ENCODE measurements around the gene C4A. TPM values are rescaled to one million over a fixed set of nuclear protein-coding genes. Genes with fewer than 3 reads are reported as not detected.
"Not testable (repeated sequence)": the region's sequence is repeated elsewhere in the genome, so short reads cannot be mapped to it uniquely, and the experiment has no call there.

Gene C4A
- total RNA-seq, 2 donors from 2014 or later = 3.8 to 5.4 TPM

DNA sequence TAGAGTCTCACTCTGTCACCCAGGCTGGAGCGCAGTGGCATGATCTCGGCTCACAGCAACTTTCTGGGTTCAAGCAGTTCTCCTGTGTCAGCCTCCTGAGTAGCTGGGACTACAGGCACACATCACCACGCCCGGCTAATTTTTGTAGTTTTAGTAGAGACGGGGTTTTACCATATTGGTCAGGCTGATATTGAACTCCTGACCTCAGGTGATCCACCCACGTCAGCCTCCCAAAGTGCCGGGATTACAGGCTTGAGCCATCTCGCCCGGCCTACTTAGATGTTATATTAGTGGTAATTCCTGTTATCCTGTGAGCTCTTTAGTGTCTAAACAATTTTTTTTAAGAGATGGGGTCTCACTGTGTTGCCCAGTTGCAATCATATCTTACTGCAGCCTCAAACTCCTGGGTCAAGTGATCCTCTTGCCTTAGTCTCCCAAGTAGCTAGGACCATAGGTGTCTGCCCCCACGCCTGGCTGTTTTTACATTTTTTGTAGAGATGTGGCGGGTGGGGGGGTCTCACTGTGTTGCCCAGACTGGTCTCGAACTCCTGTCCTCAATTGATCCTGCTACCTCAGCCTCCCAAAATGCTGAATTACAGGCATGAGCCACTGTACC lies 3.9 kb upstream of the C4A start:
- DNase-seq (no peak), ATAC-seq (no peak)
- H3K9me3 ChIP-seq (ENCODE audit: control insufficient read depth, low read length, poor library complexity, severe bottlenecking) = no peaks in the 10 kb centered on the region
- H3K4me3 Mint-ChIP-seq = no peak overlapping the region
- peaks cover 2% of the 10 kb centered on the region for H3K36me3 Mint-ChIP-seq (ENCODE audit: low read depth)
- no peak overlapping the region for H3K27ac Mint-ChIP-seq
- no peaks in the 10 kb centered on the region for H3K27me3 Mint-ChIP-seq
- H3K4me1 Mint-ChIP-seq = peaks cover 18% of the 10 kb centered on the region

DNA sequence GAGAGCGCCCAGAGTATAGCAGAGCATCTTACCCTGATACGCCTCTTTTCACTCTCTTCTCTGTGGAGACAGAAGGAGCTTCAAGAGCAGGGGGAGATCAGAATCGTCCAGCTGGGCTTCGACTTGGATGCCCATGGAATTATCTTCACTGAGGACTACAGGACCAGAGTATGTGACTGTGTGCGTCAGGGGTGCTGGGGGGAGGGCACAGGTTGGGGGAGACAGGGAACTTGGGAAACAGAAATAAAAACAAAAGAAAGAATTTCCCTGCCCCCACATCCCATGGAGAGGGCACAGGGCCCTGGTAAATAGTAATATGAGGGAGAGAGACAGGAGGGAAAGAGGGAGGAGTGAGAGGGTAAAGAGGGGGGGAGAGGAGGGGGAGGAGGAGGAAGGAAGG lies 3.0 kb upstream of the C4A start:
- Mint-ChIP-seq H3K27me3 (no peaks in the 10 kb centered on the region), H3K4me1 (peaks cover 12% of the 10 kb centered on the region), H3K36me3 (ENCODE audit: low read depth) (peaks cover 2% of the 10 kb centered on the region), H3K4me3 (no peak overlapping the region), H3K27ac (no peak overlapping the region)
- ATAC-seq = no peak
- DNase-seq = no peak
- H3K9me3 ChIP-seq (ENCODE audit: control insufficient read depth, low read length, poor library complexity, severe bottlenecking) = no peaks in the 10 kb centered on the region

DNA sequence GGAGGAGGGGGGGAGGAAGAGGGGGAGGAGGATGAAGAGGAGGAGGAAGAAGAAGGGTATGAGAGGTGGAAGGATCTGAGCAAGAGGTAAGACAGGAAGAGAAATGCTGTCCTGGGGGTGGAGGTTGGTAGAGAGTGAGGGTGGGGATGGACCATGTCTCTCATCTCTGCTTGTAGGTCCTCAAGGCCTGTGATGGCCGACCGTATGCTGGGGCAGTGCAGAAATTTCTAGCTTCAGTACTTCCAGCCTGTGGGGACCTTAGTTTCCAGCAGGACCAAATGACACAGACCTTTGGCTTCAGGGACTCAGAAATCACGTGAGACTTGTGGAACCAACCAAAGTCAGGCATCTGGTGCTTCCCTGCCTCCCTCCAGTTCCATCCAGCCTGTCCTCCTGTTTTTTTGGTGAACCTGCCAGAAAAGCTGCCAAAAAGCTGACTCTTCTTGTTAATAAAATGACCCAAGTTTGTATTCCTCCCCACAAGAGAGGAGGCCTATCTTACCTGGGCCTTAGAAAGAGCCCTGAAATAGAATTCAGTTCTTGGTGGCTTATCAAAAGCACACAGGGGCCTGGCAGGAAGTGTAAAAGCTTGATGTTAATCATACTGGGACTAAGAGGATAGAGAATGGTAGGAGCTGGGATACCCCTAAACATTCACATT lies 2.5 kb upstream of the C4A start:
- ATAC-seq (no peak), DNase-seq (no peak)
- H3K4me1 Mint-ChIP-seq = peaks cover 9% of the 10 kb centered on the region
- H3K27me3 Mint-ChIP-seq = no peaks in the 10 kb centered on the region
- H3K9me3 ChIP-seq (ENCODE audit: control insufficient read depth, low read length, poor library complexity, severe bottlenecking) = no peaks in the 10 kb centered on the region
- H3K27ac Mint-ChIP-seq = no peak overlapping the region
- H3K36me3 Mint-ChIP-seq (ENCODE audit: low read depth) = peaks cover 2% of the 10 kb centered on the region
- peak overlapping the region; percentile 36 for H3K4me3 Mint-ChIP-seq

- ATAC-seq; H3K4me3 Mint-ChIP-seq; H3K27me3 Mint-ChIP-seq; H3K36me3 Mint-ChIP-seq (ENCODE audit: low read depth); H3K9me3 ChIP-seq (ENCODE audit: control insufficient read depth, low read length, poor library complexity, severe bottlenecking); H3K4me1 Mint-ChIP-seq; H3K27ac Mint-ChIP-seq; DNase-seq: not testable (repeated sequence)
Observed at GRCh38 chr6:31980195-31980876, 1.5 kb upstream of the C4A start.

DNA sequence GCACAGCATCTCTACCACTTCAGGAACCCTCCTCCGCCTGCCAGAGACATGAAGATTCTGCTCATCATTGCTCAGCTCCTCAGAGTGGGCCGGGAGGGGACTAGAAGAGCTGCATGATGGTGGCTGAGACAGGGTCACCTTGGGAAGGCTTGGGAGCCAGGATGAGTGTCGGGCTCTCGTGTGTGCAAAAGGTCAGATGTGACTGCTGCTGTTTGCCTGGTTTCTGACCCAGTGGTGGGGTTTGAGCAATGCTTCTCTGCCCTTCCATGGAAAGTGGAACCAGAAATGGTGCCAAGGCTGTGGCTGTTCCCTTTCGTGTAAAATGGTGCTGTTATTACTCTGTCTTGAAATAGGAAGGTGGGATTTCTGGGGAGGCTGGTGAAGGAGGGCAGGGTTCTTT lies 859 bp upstream of the C4A start:
- not testable (repeated sequence) for DNase-seq; H3K27ac Mint-ChIP-seq; ATAC-seq; H3K4me3 Mint-ChIP-seq; H3K4me1 Mint-ChIP-seq; H3K9me3 ChIP-seq (ENCODE audit: control insufficient read depth, low read length, poor library complexity, severe bottlenecking); H3K27me3 Mint-ChIP-seq; H3K36me3 Mint-ChIP-seq (ENCODE audit: low read depth)

DNA sequence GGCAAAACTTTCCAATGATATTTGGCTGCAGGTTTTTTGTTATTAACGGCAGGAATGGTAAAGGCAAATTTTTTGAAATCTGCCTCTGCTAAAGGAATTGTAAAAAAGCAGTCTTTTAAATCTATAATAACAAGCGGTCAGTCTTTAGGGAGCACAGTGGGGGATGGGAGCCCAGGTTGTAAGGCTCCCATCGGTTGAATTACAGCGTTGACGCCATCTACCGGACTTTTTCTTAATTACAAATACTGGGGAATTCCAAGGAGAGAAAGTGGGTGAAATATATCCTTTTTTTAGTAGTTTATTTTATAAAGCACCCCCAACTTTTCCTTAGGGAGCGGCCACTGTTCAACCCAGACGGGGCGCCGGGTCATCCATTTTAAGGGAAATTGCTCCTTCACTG lies 7.5 kb downstream of the C4A start:
- not testable (repeated sequence) for DNase-seq; H3K9me3 ChIP-seq (ENCODE audit: control insufficient read depth, low read length, poor library complexity, severe bottlenecking); H3K4me1 Mint-ChIP-seq; H3K27ac Mint-ChIP-seq; H3K36me3 Mint-ChIP-seq (ENCODE audit: low read depth); ATAC-seq; H3K27me3 Mint-ChIP-seq; H3K4me3 Mint-ChIP-seq

- not testable (repeated sequence) for H3K4me1 Mint-ChIP-seq; H3K27me3 Mint-ChIP-seq; H3K4me3 Mint-ChIP-seq; ATAC-seq; DNase-seq; H3K27ac Mint-ChIP-seq; H3K36me3 Mint-ChIP-seq (ENCODE audit: low read depth); H3K9me3 ChIP-seq (ENCODE audit: control insufficient read depth, low read length, poor library complexity, severe bottlenecking)
Observed at GRCh38 chr6:31994421-31994820, 12.6 kb downstream of the C4A start.

GRCh38 chr6:31996385-31996784 lies 14.5 kb downstream of the C4A start:
- H3K27ac Mint-ChIP-seq; ATAC-seq; H3K9me3 ChIP-seq (ENCODE audit: control insufficient read depth, low read length, poor library complexity, severe bottlenecking); H3K36me3 Mint-ChIP-seq (ENCODE audit: low read depth); H3K4me1 Mint-ChIP-seq; H3K27me3 Mint-ChIP-seq; H3K4me3 Mint-ChIP-seq; DNase-seq: not testable (repeated sequence)

DNA sequence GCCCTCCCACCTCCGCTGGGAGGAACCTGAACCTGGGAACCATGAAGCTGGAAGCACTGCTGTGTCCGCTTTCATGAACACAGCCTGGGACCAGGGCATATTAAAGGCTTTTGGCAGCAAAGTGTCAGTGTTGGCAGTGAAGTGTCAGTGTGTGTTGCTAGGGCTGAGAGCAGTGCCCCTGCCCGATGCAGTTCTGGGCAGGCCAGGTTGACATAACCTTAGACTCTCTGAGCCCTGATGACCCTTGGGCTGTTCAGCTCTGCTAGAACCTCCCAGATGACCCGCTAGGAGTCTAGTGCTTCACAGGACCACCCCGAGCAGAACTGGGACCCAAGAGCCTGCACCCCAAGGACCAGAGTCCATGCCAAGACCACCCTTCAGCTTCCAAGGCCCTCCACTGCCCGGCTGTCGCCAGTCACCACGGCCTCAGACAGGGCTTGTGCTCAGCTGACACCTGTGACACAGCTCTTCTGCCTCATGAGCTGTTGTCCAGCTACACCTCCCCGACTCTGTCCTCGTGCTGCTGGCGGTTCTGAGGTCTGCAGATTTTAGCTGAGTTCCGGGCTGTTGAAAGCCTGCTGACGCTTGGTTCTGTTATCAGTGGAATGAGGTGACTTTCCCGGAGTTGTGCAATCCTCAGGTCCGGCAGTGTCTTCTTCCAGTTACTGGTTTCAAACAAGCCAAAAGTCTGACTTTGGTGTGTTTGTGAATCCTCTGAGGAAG lies 20.9 kb downstream of the C4A start:
- not testable (repeated sequence) for H3K27ac Mint-ChIP-seq; ATAC-seq; H3K27me3 Mint-ChIP-seq; H3K4me3 Mint-ChIP-seq; H3K4me1 Mint-ChIP-seq; H3K36me3 Mint-ChIP-seq (ENCODE audit: low read depth); DNase-seq; H3K9me3 ChIP-seq (ENCODE audit: control insufficient read depth, low read length, poor library complexity, severe bottlenecking)

- not testable (repeated sequence) for DNase-seq; H3K4me3 Mint-ChIP-seq; H3K4me1 Mint-ChIP-seq; H3K9me3 ChIP-seq (ENCODE audit: control insufficient read depth, low read length, poor library complexity, severe bottlenecking); H3K36me3 Mint-ChIP-seq (ENCODE audit: low read depth); H3K27ac Mint-ChIP-seq; ATAC-seq; H3K27me3 Mint-ChIP-seq
Observed at GRCh38 chr6:32003301-32003700, 21.4 kb downstream of the C4A start.

DNA sequence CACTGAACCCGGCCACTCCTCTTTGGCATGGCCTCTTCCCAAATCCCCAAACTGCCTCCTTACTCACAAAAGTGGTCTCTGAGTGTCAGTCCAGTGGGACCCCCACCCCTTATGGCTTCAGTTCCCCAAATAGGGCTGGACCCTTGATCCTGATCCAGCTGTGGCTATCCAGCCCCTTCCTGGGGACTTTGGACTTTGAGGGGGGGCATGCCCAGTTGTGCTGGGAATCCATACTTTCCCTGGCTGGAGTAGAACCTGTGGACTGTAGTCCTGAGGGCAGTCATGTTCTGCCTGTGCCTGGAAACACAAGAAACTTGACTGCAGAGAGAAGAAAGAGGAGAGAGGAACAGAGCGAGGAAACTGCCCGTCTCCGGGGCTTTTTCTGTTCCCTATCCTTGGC lies 22.5 kb downstream of the C4A start:
- H3K4me1 Mint-ChIP-seq; H3K4me3 Mint-ChIP-seq; DNase-seq; H3K27me3 Mint-ChIP-seq; ATAC-seq; H3K27ac Mint-ChIP-seq; H3K9me3 ChIP-seq (ENCODE audit: control insufficient read depth, low read length, poor library complexity, severe bottlenecking); H3K36me3 Mint-ChIP-seq (ENCODE audit: low read depth): not testable (repeated sequence)

GRCh38 chr6:32004864-32005537 lies 23.1 kb downstream of the C4A start:
- ATAC-seq = peak; percentile 83
- H3K9me3 ChIP-seq (ENCODE audit: control insufficient read depth, low read length, poor library complexity, severe bottlenecking); DNase-seq; H3K27ac Mint-ChIP-seq; H3K4me3 Mint-ChIP-seq; H3K36me3 Mint-ChIP-seq (ENCODE audit: low read depth); H3K4me1 Mint-ChIP-seq; H3K27me3 Mint-ChIP-seq: not testable (repeated sequence)

GRCh38 chr6:32005538-32005880 lies 23.7 kb downstream of the C4A start:
- H3K27ac Mint-ChIP-seq; DNase-seq; H3K9me3 ChIP-seq (ENCODE audit: control insufficient read depth, low read length, poor library complexity, severe bottlenecking); H3K27me3 Mint-ChIP-seq; H3K4me3 Mint-ChIP-seq; H3K36me3 Mint-ChIP-seq (ENCODE audit: low read depth); ATAC-seq; H3K4me1 Mint-ChIP-seq: not testable (repeated sequence)
